Astrocyte (in vitro differentiated cells and primary cell): ENCODE data around the gene DNM1.

ENCODE experiments used
- EZH2 ChIP-seq: IDR thresholded peaks from 2 replicates; pipeline ENCODE4 v1.6.1; 2012; ENCODE audit warnings: mild to moderate bottlenecking, low read length, inconsistent platforms; ENCODE audit not compliant: insufficient read depth
- TF ChIP-seq, protein P1 (sequence below): IDR thresholded peaks from 2 replicates; pipeline ENCODE4 v1.5.1; 2011; ENCODE audit warnings: low read depth, mild to moderate bottlenecking, inconsistent platforms, low read length, moderate library complexity; ENCODE audit not compliant: insufficient read depth

DNA sequence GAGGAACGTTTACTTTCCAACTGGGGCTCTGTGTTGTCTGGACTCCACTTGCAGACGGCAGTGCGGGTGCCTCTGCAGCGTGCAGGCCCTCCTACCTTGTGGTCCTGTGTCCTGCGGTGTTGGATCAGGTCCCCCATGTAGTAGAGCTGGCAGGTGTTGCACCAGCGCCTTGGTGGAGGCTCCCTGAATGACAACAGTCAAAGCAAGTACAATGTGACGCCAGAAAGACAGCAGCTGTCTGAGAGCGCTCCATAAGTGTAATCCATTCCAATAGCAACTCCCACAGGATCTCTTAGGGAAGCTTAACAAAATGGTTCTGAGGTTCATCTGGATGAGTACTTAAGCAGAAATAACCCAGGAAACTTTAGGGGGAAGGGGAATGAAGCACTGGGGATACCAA lies 33.3 kb upstream of the DNM1 start:
- TF ChIP-seq, protein P1, sequence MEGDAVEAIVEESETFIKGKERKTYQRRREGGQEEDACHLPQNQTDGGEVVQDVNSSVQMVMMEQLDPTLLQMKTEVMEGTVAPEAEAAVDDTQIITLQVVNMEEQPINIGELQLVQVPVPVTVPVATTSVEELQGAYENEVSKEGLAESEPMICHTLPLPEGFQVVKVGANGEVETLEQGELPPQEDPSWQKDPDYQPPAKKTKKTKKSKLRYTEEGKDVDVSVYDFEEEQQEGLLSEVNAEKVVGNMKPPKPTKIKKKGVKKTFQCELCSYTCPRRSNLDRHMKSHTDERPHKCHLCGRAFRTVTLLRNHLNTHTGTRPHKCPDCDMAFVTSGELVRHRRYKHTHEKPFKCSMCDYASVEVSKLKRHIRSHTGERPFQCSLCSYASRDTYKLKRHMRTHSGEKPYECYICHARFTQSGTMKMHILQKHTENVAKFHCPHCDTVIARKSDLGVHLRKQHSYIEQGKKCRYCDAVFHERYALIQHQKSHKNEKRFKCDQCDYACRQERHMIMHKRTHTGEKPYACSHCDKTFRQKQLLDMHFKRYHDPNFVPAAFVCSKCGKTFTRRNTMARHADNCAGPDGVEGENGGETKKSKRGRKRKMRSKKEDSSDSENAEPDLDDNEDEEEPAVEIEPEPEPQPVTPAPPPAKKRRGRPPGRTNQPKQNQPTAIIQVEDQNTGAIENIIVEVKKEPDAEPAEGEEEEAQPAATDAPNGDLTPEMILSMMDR, result no peak
- TF ChIP-seq EZH2, result no peak
